Inflammatory macrophage (primary cell): ENCODE data around the gene CDHR1.

ENCODE experiments used
- DNase-seq, 2 donors: peaks; one replicate each; pipeline ENCODE4 v3.0.0-alpha.2; 2020 to 2022

CDHR1 gene

GRCh38 chr10:84201244-84201606, 6.9 kb downstream of the CDHR1 start:
- no peak for DNase-seq

DNA sequence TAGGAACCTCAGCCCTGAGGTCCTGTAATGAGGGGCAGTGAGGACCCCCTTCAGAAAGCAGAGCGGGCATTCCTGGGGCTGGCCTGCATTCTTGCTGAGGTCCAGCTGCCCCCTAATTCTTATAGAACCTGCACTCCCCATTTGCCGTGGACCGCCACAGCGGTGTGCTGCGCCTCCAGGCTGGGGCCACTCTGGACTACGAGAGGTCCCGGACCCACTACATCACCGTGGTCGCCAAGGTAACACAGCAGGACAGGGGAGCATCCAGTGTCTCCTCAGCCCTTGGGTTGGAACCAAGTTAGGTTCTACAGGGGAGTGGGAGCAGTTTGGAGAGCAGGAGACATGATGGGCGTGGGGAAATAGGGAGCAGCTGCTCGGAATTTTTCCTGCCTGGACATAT, 7.3 kb downstream of the CDHR1 start:
- DNase-seq: no peak

DNA sequence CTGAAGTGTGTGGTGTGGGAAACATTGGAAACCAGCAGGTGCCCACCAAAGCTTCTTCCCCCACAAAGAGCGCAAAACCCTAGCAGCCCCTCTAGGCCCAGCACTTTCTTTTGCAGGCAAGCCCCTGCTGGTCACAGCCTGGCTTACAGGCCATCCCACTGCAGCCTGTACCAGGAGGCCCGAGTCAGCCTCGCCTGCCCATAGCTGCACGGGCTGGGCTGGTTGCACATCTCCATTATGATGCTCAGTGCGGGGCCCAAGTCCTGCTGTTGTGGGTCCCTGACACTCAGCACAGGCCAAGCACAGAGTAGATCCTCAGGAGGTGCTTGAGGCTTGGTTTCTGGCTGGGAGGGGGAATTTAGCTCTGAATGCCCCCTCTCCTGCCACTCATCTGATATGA, 8.0 kb downstream of the CDHR1 start:
- no peak for DNase-seq

GRCh38 chr10:84204122-84204521, 9.8 kb downstream of the CDHR1 start:
- no peak for DNase-seq

GRCh38 chr10:84204610-84205009, 10.3 kb downstream of the CDHR1 start:
- DNase-seq: no peak

GRCh38 chr10:84205049-84205852, 10.9 kb downstream of the CDHR1 start:
- DNase-seq: peak; percentile 63 to 64

DNA sequence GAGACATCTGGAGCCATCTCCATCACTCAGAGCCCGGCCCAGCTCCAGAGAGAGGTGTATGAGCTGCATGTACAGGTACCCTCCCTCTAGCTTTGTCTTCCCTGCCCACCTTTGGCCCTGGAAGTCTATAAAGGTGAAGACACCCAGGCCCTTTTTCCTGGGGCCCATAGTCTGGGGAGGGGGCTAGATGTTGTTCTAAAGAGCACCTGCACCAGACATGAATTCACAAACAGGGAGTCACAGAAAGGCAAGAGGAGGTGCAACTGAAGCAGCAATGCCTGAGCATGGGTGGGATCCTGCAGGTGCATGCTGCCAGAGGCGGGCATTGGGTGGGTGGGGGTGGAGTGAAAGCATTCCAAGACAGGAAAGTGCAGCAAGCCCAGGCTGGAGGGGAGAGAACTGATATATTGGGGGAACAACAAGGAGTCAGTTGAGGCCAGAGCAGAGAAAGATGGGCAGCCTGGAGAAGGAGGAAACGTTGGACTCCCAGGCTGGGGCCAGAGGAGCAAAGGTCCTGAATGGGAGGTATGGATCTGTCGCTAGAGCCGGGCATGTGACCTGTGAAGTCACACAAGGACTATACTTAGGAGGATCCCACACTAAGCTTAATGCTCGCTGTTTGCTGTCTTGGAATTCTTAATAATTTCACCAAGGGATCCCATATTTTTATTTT, 11.7 kb downstream of the CDHR1 start:
- DNase-seq: no peak

GRCh38 chr10:84208023-84208422, 13.7 kb downstream of the CDHR1 start:
- DNase-seq: no peak

DNA sequence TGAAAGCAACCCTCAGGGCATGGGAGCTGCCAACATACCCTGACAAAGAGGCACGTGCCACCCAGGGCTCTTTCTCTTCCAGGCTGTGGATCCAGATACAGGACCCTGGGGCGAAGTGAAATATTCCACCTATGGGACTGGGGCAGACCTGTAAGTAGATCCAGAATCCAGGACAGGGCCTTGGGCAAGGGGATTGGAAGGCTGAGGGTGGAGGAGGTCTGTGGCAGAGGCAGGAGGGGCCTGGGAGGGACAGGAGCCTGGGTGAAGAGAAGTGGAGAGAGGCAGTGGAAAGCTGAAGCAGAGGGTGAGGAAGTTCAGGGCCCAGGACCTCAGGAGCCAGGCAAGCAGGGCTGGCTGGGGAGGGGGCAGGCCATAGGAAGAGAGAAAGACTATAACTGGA, 17.2 kb downstream of the CDHR1 start:
- DNase-seq: no peak

DNA sequence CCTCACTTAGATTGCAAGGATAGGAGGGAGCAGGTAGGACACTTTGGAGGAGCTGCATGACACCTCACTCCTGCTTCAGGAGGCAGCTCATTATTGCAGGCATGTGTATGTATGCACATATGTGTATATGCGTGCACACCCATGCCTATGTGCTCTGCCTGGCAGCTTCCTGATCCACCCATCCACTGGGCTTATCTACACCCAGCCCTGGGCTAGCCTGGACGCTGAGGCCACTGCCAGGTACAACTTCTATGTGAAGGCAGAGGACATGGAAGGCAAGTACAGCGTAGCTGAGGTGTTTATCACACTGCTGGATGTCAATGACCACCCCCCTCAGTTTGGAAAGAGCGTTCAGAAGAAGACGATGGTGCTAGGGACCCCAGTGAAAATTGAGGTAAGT, 17.7 kb downstream of the CDHR1 start:
- DNase-seq: no peak

- no peak for DNase-seq
Measured at GRCh38 chr10:84213076-84213475, 18.7 kb downstream of the CDHR1 start.

DNA sequence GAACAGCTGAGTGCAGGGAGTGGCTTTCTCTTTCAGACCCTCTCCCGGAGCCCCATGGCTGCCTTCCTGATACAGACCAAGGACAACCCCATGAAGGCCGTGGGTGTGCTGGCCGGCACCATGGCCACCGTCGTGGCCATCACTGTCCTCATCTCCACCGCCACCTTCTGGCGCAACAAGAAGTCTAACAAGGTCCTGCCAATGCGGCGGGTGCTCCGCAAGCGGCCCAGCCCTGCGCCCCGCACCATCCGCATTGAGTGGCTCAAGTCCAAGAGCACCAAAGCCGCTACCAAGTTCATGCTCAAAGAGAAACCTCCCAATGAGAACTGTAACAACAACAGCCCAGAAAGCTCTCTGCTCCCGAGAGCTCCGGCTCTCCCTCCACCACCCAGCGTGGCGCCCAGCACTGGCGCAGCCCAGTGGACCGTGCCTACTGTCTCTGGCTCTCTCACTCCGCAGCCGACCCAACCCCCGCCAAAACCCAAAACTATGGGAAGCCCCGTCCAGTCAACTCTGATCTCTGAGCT, 19.8 kb downstream of the CDHR1 start:
- no peak for DNase-seq

DNA sequence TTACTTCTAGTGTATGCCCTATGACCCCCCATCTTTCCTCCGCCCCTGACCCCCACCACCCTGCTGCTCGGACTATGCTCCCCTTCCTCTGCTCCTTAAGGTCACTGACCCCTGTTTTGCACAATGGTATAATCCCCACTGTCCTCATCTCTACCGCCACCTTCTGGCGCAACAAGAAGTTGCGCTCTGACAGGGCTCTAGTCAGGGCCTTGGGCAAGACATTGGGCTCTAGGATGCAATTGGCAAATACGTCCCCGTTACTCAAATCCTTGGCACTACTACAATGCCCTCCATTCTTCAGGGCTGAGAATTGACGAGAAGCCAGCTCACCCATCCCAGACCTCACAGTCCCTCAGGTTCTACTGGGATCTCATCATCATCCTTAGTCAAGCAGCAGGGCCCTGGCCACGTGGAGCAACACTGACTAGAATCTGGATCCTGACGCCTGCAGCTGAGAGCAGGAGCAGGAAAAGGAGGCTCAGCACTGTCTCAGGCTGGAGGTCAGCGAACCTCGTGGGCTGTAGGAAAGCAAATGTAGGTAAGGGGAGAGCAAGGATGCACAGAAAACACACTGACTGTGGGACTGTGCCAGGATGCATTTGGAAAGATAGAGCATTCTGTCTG, 20.4 kb downstream of the CDHR1 start:
- peak; percentile 24 to 36 for DNase-seq

GRCh38 chr10:84216834-84217233, 22.5 kb downstream of the CDHR1 start:
- no peak for DNase-seq

GRCh38 chr10:84217746-84218145, 23.4 kb downstream of the CDHR1 start:
- no peak for DNase-seq

- DNase-seq: no peak
Measured at GRCh38 chr10:84221916-84222315, 27.6 kb downstream of the CDHR1 start.

- DNase-seq: no peak
Measured at GRCh38 chr10:84224411-84225028, 30.2 kb downstream of the CDHR1 start.

DNA sequence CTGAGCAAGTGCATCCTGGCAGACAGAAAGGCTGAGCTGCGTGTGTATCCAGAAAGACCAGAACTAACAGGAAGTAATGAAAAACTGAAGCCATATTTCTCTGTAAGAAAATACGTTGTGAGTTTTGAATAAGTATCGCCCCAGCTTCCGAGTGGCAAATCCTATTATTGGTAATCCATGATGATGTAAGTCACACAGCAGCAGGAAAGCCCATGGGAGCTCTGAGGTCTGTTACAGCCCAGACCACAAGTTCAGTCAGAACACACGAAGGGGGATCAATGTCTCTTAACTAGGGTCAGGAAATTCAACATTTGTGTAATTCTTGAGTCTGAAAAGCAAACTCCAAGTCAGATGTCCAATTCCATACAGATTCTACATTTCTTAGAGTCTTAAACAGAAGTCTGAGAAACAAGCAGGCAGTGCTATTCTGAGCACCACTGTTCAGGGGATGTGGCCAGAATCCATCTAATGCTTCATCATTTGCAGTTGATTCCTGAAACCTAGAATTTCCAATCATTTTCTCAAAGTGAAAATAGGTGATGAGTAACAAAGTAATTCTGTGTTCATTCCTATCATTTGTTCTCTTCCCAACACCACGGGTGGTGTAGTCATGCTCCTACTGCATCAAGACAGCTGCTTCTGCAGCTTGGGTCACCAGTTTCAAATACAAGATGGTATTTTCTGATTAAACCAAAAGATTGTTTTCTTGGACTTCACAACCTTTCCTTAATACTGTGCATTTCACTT, 31.3 kb downstream of the CDHR1 start, which contains the start of gene LRIT2:
Gene LRIT2, minus strand, starts transcription at position 118 of the 747 bp plus-strand sequence. Its CDS starts 24 bp downstream, at position 94.
- no peak for DNase-seq

DNA sequence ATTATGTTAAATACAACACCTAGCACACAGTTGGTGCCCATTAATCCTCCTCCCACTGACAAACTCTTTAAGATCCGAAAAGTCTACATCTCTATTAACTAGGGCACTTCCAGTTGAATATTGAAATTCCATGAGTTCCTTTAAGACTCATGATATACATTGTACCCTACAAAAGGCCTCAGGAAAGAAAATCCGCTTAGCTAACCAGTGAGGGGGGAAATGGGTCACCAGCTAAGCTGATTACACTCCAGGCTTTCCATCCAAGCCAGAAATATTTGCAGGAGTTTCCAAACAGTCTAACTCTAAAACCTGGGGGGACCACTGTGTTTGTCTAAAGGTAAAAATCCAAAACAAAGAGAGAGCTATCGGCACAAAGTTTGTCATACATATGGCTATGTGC, 32.3 kb downstream of the CDHR1 start:
- DNase-seq: no peak

DNA sequence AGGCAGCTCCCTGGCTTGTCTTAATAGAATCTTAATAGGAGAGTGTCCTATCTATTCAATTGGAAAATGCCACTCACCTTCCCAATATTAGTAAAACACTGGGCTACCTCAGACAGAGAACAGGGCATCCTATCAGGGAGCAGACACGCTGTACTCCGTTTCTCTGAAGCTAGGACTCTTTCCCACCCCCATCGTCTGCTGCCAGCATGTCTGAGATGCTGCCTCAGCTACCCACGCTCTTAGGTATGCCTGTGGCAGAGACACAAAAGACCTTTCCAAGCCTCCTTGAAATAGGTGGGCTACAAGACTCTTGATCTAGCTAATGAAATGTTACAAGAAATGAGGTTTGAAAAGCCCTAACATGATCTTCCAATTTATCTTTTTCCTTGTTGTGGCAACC, 33.5 kb downstream of the CDHR1 start:
- DNase-seq: no peak

- no peak for DNase-seq
Measured at GRCh38 chr10:84230359-84230758, 36.0 kb downstream of the CDHR1 start.

- no peak for DNase-seq
Measured at GRCh38 chr10:84232376-84232775, 38.0 kb downstream of the CDHR1 start.
